HG03064 (cell line): ENCODE results near the gene BAZ2B.
A peak's percentile ranks its signal among the peaks of the same experiment; 100 is the strongest.
"Not testable (repeated sequence)": the region's sequence is repeated elsewhere in the genome, so short reads cannot be mapped to it uniquely, and the experiment has no call there.

ENCODE experiments used
- ATAC-seq: cut with Tn5 transposase; IDR thresholded peaks from one replicate; pipeline ENCODE4 v1.9.1; 2021; ENCODE audit warnings: low read depth; ENCODE audit not compliant: unreplicated experiment

Gene BAZ2B

DNA sequence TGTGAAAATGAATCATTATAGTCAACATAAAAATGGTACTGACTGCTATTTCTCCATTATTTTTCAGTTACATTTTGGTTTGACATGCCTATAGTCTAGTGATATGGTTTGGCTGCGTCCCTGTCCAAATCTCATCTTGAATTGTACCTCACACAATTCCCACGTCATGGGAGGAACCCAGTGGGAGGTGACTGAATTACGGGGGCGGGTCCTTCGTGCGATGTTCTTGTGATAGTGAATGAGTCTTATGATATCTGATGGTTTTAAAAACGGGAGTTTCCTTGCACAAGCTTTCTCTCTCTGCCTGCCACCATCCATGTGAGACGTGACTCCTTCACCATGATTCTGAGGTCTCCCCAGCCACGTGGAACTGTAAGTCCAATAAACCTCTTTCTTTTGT lies 70.3 kb downstream of the BAZ2B start:
- ATAC-seq, result no peak

DNA sequence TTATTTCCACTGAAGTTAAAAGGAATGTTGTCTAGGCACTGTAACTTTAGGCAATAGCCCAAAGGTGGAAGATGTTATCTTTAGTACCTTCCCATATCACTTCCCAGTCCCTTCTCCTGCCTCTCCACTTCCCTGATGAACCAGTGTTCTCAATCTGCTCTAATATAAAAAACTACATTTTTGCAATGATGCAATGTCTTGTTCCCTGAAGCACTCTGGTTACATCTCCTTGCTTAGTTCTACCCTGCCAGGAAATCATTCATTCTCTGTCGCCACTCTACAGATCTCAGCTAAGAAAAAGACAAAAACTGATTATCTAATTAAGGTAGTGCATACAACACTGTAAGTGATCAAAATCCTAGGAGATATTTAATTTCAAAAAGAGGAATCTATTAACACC lies 71.3 kb downstream of the BAZ2B start:
- ATAC-seq, result no peak

DNA sequence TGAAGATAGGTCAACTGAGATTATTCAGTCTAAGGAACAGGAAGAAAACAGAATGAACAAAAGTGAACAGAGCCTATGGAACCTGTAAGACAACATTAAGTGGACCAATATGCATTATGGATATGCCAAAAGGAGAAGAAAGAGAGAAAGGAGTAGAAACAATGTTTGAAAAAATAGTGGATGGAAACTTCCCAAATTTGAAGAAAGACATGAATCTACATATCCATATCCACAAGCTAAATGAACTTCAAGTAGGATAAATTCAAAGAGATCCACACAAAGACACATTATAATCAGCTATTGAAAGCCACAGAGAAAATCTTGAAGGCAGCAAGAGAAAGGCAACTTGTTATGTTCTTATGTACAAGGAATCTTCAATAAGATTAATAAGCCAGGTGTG lies 74.2 kb downstream of the BAZ2B start:
- ATAC-seq, result no peak

DNA sequence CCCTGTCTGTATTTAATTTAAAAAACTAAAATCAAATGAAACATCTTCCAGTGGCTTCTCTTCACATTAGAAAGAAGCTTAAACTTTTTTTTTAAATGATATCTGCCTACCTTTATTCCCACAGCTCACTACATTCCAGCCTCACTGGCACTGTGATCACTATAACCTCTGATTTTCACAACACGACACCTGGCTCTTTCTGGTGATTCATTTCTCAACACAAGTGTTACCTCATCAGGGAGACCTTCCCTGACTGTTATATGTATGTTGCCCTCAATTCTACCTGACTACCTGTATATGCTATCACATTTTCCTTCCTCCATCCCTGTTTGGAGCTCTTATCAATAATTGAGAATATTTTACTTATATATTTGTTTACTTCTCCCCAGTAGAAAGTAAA lies 76.6 kb downstream of the BAZ2B start:
- no peak for ATAC-seq

DNA sequence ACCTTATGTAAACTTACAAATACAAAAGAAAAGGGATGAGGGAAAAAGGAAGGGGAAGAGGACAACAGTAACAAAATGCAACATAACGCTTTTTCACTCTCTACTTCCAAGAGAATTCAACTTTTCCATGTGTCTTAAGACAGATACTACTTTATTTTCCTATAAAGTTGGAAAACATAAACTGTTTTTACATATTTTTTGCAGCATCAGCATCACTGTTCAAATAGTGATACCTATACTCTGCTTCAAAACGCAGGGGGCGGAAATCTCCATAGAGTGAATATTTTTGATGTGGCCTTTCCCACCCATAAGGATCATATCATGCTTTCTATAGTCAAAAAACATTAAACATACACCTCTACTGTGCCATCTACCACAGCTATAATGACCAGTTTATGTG lies 77.5 kb downstream of the BAZ2B start:
- no peak for ATAC-seq

DNA sequence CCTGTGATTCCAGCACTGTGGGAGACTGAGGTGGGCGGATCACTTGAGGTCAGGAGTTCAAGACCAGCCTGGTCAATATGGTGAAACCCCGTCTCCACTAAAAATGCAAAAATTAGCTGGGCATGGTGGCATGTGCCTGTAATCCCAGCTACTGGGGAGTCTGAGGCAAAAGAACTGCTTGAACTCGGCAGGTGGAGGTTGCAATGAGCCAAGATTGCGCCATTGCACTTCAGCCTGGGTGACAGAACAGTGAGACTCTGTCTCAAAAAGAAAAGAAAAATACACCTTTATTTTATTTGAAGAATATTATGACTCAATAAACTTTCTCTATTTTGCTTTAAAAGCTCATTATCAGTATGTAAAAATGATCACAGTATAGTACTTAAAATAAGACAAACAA lies 81.1 kb downstream of the BAZ2B start:
- not testable (repeated sequence) for ATAC-seq

DNA sequence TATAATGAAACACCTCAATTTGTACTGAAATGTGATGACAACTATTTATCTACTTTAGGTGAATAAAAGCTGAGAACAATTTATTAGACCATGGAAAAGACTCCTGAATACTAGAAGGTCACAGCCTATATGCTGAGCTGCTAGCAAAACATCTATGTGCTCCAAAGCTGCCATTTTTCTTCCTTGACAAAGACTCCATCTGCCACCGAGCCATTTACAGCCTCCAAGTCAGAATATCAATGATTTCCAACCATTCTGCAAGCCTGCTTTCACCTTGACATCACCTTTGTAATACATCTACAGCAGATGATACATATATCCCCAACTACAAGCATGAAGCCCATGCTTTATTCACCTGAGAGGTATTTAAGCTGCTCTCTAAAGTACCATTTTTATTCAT lies 84.9 kb downstream of the BAZ2B start:
- ATAC-seq, result no peak

DNA sequence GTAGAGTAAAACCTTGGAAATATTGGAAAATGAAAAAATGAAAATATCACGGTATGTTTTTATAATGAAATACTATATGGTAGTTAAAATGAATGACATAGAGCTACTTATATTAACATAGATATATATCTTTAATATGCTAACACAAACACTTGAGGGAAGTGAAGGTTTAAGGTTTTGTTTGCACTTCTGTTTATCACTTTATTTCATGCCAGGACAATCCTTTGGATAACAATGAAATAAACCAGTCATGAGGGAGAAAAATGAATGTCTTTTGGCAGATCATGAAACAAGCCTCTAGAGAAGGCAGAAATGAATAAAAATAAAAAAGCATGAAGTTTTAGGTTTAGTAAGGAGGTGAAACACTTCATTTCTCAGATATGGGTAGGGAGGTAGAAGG lies 89.9 kb downstream of the BAZ2B start:
- no peak for ATAC-seq

DNA sequence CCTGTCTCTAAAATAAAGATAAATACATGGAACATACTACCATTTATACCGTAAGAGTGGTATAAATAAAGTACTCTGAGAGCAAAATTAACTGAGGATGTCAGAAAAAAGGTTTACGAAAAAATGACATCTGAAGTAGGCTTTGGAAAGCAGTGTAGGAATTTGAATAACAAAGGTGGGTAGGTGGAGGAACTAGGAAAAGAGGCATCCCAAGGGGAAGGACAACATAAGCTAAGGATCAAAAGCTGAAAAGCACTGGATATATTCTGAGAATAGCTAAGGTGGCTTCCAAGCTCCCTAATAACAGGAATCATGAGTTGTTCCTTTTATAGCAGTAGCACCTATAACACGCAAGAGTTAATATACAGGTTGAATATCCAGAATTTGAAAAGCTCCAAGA lies 91.3 kb downstream of the BAZ2B start:
- ATAC-seq, result no peak

DNA sequence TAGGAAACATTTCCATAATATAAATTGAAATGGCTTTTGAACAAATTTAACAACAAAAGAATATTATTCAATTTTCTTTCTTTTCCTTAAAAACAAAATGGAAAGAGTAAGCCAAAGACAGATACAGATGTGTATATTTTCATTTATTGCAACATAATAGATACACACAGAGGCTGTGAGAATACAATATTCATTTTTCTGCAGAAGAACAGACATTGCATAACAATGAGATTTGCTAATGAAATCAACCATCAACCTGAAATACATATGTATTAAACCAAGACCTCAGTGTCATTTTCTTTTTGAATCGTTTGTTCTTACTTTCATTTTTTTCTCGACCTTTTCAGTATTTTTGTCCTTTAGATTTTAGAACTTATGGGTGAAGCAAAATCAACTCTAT lies 95.1 kb downstream of the BAZ2B start:
- ATAC-seq, result no peak

DNA sequence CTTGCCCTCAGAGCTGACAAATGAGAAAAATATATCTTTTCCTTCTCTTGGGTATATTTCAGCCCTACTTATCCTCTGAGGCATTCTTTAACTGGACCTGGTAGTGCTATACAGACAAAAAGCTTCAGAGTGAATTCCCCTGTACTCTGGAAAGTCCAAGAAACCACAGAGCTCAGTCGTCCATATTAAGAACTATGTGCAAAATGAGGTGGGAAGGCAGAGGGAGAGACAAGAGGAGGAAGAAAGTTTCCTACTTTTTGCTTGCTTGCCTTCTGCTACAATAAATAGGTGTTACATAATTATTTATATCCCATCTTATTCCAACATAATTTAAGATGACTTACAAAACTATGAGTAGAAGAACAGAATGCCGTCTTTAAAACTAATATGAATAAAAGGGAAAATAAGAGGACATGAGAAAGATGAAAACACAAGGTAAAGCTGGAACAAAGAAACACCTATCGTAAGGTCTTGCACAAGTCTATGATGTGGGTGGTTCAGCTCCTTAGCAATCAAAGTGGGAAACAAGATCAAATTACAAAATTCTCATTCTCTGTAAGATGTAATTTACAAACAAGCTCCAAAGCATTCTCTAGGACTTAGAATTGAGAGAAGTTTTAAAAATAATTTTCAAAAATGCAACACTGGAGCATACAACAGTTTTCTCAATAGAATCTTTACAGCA lies 97.9 kb downstream of the BAZ2B start:
- ATAC-seq, result no peak

DNA sequence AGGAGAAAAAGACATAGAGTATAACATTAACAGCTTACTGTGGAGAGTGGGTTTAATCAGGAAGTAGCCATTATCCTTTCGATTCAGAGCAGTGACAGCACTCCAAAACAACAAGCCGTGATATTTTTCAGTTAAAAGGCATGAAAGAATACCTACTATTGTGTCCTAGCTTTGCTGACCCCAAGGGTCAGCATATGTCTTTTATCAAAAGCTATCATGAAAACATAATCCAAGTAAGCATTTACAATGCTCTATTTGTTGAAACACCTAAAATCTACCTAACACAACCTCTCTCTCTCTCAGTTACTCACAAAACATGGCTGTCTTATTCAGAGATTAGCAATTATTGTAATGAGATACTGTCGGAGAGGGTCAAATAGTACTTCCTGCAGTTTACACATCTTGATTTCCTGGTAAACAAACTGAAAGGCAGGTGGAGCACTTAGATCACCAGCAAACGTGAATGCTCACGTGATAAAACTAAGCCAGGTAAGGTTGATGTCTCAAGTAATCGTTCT lies 100.0 kb downstream of the BAZ2B start:
- peak; percentile 88 for ATAC-seq

DNA sequence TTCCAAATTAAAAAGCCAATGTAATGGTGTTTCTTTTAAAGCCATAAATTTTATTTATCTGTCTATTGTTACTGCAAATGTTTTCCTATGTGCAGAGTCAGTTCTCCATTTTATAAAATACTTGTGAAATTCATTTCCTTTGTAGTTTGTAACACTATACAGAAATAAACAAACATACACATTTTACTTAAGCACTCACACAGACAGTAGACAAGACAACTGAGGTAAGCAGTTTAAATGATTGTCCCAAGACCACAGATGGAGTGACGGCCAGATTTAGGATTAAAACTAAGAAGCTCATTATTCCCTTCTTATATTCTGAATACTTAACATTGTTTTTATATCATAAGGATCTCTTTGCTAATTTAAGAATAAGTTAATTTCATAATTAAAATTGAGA lies 100.9 kb downstream of the BAZ2B start:
- ATAC-seq, result no peak

DNA sequence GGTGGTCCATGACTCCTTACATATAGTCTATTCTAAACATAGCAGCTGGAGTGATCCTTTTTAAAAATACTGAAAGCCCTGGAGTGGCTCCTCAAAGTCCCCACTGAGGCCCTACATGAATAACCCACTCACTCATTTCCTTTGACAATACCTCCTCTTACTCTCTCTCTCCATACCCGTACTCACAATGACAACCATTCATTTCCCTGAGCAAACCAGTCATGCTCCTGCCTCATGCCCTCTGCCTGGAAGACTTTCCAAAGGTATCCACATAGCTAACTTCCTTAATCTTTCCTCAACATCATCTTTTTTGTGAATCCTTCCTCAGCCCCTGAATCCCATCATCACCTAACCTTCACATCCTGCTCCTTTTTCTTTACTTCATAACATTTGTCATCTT lies 102.6 kb downstream of the BAZ2B start:
- ATAC-seq, result no peak

DNA sequence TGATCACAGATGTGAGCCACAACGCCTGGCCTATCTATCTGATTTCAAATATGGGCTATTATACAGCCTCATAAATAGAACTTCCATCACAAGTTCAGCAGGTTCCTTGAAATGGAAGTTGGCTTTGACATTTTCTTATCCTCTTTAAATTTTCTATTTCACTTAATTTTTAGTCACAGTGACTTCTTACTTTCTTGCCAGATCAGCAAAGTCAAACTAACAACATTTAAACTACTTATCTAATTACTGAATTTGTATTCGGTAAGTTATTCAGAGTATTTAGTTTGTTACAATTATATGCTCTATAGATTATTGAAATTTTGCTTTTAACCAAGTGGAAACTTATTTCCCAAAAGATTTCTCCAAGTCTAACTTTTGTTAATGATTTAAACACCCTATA lies 108.2 kb downstream of the BAZ2B start:
- ATAC-seq, result no peak

DNA sequence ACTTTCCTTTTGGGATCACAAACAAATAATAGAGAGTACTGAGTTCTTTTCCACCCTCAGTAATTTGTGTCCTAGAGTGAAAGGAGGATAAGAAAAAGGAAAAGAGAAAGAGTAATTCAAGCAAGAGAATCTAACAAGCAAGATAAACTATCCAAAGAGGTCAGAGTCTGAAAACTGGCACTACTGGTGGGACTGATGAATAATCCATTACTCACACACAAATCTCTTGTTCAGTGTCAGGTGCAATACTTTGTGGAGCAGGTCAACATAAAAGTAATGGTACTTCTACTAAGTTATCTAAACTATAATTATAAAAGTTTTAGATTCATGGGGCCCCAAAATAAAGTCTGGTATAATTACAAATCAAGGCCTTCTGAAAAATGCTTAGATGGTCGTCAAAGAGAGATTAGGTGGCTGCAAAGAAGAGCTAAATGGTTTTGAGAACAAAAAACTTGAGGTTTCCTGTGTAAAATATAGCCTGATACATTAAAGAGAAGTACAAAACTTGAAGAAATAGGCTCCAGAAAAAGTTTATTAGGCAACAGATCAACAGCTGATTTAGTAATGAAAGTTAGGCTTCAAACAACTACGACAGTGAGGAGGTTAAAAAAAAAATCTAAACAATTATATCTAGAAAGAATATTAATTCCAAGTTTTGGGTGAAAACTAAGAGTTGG lies 109.4 kb downstream of the BAZ2B start:
- ATAC-seq, result no peak

DNA sequence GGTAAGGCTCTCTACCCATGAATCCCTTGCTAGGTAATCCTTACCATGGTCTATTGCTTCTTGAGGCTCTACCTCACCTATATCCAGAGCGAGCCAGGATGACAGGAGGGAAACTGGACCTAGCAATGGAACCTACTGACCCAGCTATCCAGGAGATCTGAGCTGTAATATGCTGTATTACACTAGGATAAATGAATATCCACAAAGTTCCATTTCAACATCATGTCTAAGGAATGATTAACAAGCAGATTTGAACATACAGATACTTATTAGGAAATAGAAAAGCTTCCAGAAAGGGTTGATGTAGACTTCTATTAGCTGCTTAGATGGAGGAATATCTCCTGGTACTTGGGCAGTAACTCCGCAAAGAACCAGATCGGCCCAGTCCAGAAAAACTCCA lies 110.1 kb downstream of the BAZ2B start:
- ATAC-seq, result no peak

DNA sequence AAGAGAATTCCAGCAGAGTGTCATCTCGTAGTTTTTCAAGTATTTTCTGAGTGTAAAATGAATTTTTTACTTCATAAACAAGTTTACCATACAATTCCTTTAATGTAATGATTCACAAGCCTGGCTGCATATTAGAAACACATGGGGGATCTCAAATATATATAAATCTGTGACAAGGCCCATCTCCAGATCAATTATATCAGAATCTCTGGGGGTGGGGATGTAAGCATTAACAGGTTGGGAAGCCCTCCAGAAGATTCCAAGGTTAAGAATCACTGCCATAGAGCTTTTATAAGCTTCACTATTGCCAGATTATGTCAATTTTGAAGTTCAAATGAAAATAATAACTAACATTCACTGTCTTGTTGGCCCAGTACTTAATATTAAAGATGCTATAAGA lies 111.2 kb downstream of the BAZ2B start:
- no peak for ATAC-seq

DNA sequence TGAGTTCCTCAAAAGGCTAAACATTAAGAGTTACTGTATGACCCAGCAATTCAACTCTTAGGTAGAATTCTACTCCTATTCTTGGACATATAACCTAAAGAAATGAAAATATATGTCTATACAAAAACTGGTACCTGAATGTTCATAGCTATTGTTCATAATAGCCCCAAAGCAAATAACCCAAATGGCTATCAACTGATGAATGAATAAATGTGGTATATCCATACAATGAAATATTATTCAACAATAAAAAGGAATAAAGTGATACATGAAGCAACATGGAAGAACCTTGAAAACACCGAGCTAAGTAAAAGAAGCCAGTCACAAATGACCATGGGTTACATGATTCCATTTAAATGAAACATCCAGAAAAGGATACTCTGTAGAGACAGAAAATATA lies 114.6 kb downstream of the BAZ2B start:
- ATAC-seq, result no peak

DNA sequence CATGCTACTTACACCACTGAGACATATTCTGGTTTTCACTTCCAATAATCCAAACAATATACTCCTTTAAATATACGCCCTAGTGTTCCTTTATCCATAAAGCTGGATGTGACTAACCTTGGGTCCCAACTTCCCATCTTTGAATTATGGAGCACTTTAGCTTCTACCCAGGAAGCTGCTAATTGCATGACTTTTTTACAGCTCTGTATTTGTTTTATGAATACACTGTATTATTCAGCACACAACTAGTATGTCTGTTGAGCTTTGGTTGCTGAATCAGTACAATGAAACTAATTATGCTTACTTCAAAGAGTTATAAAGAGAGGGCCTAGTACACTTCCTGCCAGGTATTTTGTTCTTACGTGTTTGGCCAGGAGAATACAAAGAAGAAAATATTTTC lies 118.5 kb downstream of the BAZ2B start:
- ATAC-seq, result no peak

DNA sequence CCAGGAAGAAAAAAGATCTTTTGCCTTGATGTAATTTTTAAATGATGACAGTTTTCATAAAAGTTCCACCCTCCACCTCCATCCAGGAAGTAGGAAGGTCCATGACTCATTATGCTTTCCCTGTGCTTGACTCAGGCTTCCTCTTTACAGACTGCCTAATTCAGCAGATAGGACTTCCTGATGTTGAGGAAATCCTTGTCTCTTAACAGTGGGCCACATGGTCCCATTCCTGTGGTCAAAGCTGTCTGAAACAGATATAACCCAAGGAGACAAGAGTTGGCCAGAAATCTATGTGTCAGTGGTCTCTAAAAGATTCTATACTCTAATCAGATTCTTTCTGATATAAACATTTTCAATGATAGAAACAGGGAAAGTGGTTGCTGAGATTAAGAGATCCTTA lies 119.1 kb downstream of the BAZ2B start:
- ATAC-seq, result no peak

DNA sequence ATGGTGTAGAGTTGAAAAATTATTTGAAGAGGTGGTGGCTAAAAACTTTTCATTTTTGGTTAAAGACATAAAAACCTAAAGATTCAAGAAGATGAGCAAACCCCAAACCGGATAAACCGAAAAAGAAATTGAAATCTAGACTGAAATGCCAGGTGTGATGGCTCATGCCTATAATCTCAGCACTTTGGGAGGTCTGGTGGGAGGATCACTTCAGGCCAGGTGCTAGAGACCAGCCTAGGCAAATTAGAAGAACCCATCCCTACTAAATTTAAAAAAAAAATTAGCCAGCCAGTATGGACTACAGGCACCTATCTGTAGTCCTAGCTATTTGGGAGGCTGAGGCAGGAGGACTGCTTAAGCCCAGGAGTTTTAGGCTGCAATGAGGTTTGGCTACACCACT lies 126.9 kb downstream of the BAZ2B start:
- ATAC-seq, result no peak
